ENCODE measurements around the gene COL1A1.

COL1A1 gene

GRCh38 chr17:50151937-50152547, 49.4 kb downstream of the COL1A1 start:
- DNase-seq = peak; percentile 83

GRCh38 chr17:50151041-50151936, 50.1 kb downstream of the COL1A1 start:
- DNase-seq = peak; percentile 77

- DNase-seq = no peak
These were observed 50.9 kb downstream of the COL1A1 start, which contains the start of gene PPP1R9B for GRCh38 chr17:50150354-50151040. Gene PPP1R9B, minus strand, starts transcription at chr17:50150677. Its CDS starts 164 bp downstream, at chr17:50150513.

GRCh38 chr17:50149417-50150353, 51.7 kb downstream of the COL1A1 start:
- no peak for DNase-seq

- no peak for DNase-seq
These were observed 52.4 kb downstream of the COL1A1 start for GRCh38 chr17:50149091-50149416.

- DNase-seq = no peak
These were observed 53.0 kb downstream of the COL1A1 start for GRCh38 chr17:50148226-50149090.

GRCh38 chr17:50147841-50148225, 53.6 kb downstream of the COL1A1 start:
- no peak for DNase-seq

GRCh38 chr17:50146927-50147665, 54.3 kb downstream of the COL1A1 start:
- no peak for DNase-seq

GRCh38 chr17:50146230-50146926, 55.1 kb downstream of the COL1A1 start:
- DNase-seq = no peak

GRCh38 chr17:50145532-50146229, 55.8 kb downstream of the COL1A1 start:
- no peak for DNase-seq

GRCh38 chr17:50144845-50145531, 56.4 kb downstream of the COL1A1 start:
- no peak for DNase-seq

GRCh38 chr17:50144355-50144754, 57.1 kb downstream of the COL1A1 start:
- DNase-seq = no peak

- no peak for DNase-seq
These were observed 57.8 kb downstream of the COL1A1 start for GRCh38 chr17:50143461-50144176.

GRCh38 chr17:50141745-50142110, 59.7 kb downstream of the COL1A1 start:
- no peak for DNase-seq

- no peak for DNase-seq
These were observed 60.2 kb downstream of the COL1A1 start for GRCh38 chr17:50141026-50141744.

- DNase-seq = peak; percentile 27
These were observed 61.2 kb downstream of the COL1A1 start for GRCh38 chr17:50139950-50140885.

Data from SHP77 treated with DMSO at 0.1 percent for 48 hours (cell line).